AG09319 (cell line): ENCODE measurements around the gene NXPH4.

Experiments used
- DNase-seq: peaks from one replicate; pipeline ENCODE4 v3.0.0-alpha.2; 2010; ENCODE audit warnings: low read depth; ENCODE audit errors: extremely low read depth
- TF ChIP-seq, protein P1 (sequence below): IDR thresholded peaks from 2 replicates; pipeline ENCODE4 v1.5.1; 2011; ENCODE audit warnings: low read depth, mild to moderate bottlenecking, inconsistent platforms, low read length, moderate library complexity

NXPH4 gene

DNA sequence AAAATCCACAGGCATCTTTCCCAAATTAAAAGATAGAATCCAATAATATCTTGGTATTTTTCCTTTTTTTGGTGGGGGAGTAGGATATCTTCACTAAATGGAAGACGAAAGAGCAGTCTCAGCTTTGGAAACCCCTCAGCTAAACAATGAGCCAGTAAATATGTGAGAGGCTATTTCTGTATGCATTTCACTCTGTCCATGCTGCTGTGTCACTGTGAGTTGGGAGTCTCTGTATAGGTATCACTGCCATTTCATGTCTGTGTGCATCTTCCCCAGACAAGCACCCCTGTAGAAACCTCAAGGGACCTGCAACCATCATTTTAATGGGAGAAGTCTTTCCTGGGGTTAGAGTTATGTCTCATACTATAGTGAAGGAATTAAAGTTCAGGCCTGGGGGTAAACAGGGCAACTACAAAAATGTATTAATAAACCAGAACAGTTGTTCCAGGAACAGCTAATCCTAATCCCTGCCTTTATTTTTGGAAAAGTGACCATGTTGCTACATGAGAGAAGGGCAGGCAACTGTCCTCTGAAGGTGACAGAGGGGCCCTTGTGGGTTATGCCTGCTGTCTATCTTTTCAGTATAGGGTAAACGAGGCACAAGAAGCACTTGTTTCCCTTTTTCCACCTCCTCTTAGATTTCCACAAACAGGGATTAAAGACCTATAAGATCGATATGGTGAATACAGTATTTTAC is 45.7 kb downstream of the NXPH4 start:
- TF ChIP-seq, protein P1, sequence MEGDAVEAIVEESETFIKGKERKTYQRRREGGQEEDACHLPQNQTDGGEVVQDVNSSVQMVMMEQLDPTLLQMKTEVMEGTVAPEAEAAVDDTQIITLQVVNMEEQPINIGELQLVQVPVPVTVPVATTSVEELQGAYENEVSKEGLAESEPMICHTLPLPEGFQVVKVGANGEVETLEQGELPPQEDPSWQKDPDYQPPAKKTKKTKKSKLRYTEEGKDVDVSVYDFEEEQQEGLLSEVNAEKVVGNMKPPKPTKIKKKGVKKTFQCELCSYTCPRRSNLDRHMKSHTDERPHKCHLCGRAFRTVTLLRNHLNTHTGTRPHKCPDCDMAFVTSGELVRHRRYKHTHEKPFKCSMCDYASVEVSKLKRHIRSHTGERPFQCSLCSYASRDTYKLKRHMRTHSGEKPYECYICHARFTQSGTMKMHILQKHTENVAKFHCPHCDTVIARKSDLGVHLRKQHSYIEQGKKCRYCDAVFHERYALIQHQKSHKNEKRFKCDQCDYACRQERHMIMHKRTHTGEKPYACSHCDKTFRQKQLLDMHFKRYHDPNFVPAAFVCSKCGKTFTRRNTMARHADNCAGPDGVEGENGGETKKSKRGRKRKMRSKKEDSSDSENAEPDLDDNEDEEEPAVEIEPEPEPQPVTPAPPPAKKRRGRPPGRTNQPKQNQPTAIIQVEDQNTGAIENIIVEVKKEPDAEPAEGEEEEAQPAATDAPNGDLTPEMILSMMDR, result no peak

DNA sequence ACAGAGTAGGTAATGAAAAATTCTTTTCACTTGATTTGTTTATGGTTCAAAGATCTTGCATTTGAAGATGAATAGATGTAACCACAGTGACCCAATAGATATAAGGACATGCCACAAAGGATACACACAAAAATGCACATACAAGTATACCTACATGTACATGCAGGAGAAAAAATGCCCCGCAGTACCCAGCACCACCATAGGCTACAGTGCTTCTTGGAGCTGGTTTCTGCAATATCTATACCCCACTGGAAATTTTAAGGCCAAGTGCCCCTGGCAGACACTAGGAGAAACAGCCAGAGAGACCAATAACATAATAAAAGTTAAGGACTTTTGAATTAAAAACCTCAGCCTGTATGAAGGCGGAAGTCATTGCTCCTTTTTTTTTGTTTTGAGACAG is 46.5 kb downstream of the NXPH4 start:
- TF ChIP-seq, protein P1, result no peak
- DNase-seq, result no peak

More for the DNA sequence above, 45.7 kb downstream of the NXPH4 start:
- no peak for DNase-seq

DNA sequence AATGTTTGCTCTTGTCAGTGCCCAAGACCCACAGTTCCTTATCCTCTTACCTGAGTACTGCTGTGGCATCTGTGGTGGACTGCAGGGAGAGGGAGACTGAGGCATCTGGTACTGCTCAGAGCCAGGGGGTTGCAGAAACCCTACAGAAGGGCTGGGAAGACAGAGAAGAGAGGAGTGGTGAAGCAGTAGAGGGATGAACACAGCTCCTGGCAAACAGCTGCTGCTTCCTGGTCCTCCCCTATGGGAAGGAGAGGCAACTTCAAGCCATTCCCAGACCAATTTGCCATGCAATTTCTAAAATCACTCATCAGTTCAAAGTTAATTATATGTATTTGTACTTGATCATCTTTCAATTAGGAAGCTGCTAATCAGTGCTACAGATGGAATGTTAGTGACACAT is 50.1 kb downstream of the NXPH4 start:
- TF ChIP-seq, protein P1, result no peak
- no peak for DNase-seq

DNA sequence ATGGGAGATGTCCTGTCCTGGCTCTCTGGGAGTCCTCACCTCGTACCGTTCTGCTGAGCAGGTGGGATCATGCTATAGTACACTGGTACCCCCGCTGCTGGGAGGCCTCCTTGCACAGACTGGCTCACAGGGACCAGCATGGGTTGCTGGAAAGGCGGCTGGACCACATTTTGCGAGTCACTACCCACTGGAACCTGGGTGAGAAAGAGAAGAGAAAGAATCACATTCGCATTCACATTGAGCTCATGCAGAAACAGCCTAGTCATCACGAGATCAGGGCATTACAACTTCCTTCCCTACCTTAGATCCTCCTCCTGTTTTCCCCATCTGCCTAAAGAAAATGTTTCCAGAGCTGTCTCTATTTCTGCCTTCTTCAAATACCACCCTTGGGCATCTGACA is 51.7 kb downstream of the NXPH4 start:
- TF ChIP-seq, protein P1, result no peak
- DNase-seq, result no peak

DNA sequence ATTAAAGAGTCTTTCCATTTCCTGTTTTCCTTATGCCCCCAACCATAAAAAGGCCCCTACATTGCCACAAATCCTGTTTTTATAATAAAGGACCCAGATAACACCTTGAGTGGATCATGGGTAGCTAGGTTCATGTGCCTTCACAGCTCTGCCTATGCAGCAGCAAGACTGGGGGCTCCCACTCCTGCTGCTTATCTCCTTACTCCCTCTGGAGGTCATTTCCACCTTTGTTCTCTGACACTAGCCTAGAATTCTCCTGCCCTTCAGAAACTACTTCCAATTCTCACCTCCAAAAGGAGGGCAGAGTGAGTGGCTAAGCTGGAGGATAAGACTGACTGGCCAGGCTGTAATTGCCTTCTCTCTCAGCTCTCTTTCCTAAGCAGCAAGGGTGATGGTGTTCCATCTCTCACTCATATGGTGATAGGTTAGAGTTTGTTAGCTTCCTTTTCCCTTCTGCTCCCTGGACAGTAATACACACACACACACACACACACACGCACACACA is 54.4 kb downstream of the NXPH4 start:
- DNase-seq, result no peak
- TF ChIP-seq, protein P1, result no peak

DNA sequence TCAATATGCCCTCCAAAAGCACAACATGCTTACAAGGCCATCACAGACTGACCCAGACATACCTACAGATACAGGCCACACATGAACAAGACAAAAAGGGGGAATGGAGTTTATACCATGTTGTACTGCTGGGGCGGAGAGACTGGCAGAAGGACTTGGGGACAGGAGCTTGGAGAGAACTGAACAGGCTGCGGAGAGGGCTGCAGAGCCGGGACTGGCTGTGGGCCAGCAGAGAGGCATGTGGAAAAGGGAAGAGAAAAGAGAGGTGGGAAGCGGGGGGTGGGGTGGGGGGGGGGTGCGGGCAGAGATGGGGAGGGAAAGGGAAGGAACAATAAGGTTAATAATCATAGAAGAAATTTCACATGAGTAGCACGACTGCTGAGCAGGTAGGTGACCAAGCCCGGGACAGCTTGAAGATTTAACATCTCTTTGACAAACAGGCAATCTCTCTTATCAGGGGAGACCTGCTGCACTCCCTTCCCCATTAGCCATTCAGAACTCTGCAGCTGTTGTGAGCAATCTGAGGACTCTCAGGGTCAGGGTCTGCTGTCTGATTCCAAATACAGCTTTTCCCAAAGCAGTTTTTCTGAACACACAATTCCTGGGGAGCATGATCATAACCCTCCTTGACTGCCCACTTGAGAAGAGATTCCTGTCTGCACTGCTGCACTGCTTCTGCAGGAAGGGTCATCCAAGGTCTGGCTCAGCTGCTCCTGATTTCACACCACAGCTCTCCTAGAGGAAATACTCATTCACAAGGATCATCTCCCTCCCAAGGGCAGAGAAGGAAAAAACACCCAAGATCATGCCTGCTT is 56.0 kb downstream of the NXPH4 start:
- no peak for DNase-seq
- TF ChIP-seq, protein P1, result no peak

DNA sequence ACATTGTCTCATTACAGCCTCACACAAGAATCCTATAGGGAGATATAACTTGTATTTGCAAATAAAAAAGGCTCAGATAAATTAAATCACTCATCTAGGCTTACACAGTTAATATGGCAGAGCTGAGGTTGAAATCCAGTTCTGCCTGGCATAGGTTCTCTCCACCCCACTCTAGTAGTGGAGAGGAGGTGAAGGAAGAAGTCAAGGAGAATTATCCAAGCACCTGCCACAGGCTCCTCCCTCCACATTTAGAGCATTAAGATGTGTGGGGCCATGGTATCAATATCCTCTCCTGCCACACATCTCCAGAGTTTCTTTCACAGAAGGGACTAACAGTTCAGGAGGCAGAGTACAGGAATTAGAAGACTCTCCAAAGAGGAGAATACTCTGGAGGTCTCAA is 56.9 kb downstream of the NXPH4 start:
- no peak for DNase-seq
- TF ChIP-seq, protein P1, result no peak
